Liver (tissue), 9 donors: ENCODE measurements around the gene PGLYRP2. TPM values are rescaled to one million over a fixed set of nuclear protein-coding genes. Genes with fewer than 3 reads are reported as not detected.

Experiments
- DNase-seq: peaks from one replicate; pipeline ENCODE4 v3.0.0-alpha.2; 2017; ENCODE audit warnings: low spot score
- H3K27ac ChIP-seq, 2 donors: one replicate each; pipeline ENCODE4 v1.7.0; 2013; ENCODE audit warnings: inconsistent platforms in 2 of 2, low read length in 2 of 2, control low read depth in 1 of 2, low read depth in 1 of 2, mild to moderate bottlenecking in 1 of 2
- H3K27me3 ChIP-seq, 4 donors: one replicate each; pipeline versions ENCODE4 v1.6.1 to v1.7.0; 2013; ENCODE audit warnings: low read length in 3 of 4, inconsistent platforms in 1 of 4, mild to moderate bottlenecking in 1 of 4, moderate library complexity in 1 of 4; ENCODE audit not compliant: control insufficient read depth in 4 of 4, insufficient read depth in 4 of 4
- H3K36me3 ChIP-seq, 4 donors: one replicate each; pipeline versions ENCODE4 v1.6.1 to v1.7.0; 2013; ENCODE audit warnings: low read length in 3 of 4, mild to moderate bottlenecking in 3 of 4, low read depth in 1 of 4, moderate library complexity in 1 of 4; ENCODE audit not compliant: control insufficient read depth in 4 of 4, insufficient read depth in 3 of 4
- H3K4me1 ChIP-seq, 4 donors: one replicate each; pipeline versions ENCODE4 v1.6.1 to v1.7.0; 2013; ENCODE audit warnings: low read length in 3 of 4, mild to moderate bottlenecking in 3 of 4, moderate library complexity in 1 of 4; ENCODE audit not compliant: control insufficient read depth in 4 of 4, insufficient read depth in 4 of 4
- H3K4me3 ChIP-seq, 3 donors: one replicate each; pipeline versions ENCODE4 v1.6.1 to v1.7.0; 2013; ENCODE audit warnings: low read length in 3 of 3, control low read depth in 1 of 3, low read depth in 1 of 3, mild to moderate bottlenecking in 1 of 3
- H3K9ac ChIP-seq, 2 donors: one replicate each; pipeline ENCODE4 v1.7.0; 2013; ENCODE audit warnings: low read length in 2 of 2, mild to moderate bottlenecking in 2 of 2, moderate library complexity in 2 of 2, control low read depth in 1 of 2, low read depth in 1 of 2
- H3K9me3 ChIP-seq, 4 donors: one replicate each; pipeline versions ENCODE4 v1.6.1 to v1.7.0; 2013; ENCODE audit warnings: low read length in 3 of 4; ENCODE audit not compliant: control insufficient read depth in 4 of 4
- ATF3 ChIP-seq: IDR thresholded peaks from 2 replicates; pipeline ENCODE4 v1.6.1; 2016; ENCODE audit warnings: antibody characterized with exemption
- CTCF ChIP-seq: fragments of 150-350 bp; IDR thresholded peaks from 2 replicates; pipeline ENCODE4 v1.5.1; 2017; ENCODE audit warnings: improper control_type of control experiment, low read depth, low read length; ENCODE audit not compliant: missing input control
- EGR1 ChIP-seq, 2 donors: IDR thresholded peaks; 2 replicates each; pipeline ENCODE4 v1.6.1; 2016 to 2018; ENCODE audit warnings: antibody characterized with exemption in 2 of 2, low read depth in 2 of 2
- FOXA1 ChIP-seq: IDR thresholded peaks from 2 replicates; pipeline ENCODE4 v1.6.1; 2016; ENCODE audit warnings: antibody characterized with exemption
- FOXA2 ChIP-seq: IDR thresholded peaks from 2 replicates; pipeline ENCODE4 v1.6.1; 2016; ENCODE audit warnings: antibody characterized with exemption
- HNF4A ChIP-seq, 2 donors: conservative IDR thresholded peaks; 2 replicates each; pipeline ENCODE4 v1.6.1; 2016; ENCODE audit warnings: antibody characterized with exemption in 2 of 2, mild to moderate bottlenecking in 2 of 2
- HNF4G ChIP-seq: IDR thresholded peaks from 2 replicates; pipeline ENCODE4 v1.6.1; 2016; ENCODE audit warnings: antibody characterized with exemption
- JUND ChIP-seq, 2 donors: IDR thresholded peaks; 2 replicates each; pipeline ENCODE4 v1.6.1; 2016; ENCODE audit warnings: antibody characterized with exemption in 2 of 2
- MAX ChIP-seq: IDR thresholded peaks from 2 replicates; pipeline ENCODE4 v1.6.1; 2016; ENCODE audit warnings: antibody characterized with exemption
- NR2F2 ChIP-seq: IDR thresholded peaks from 2 replicates; pipeline ENCODE4 v1.6.1; 2016; ENCODE audit warnings: antibody characterized with exemption
- RAD21 ChIP-seq, 2 donors: IDR thresholded peaks; 2 replicates each; pipeline ENCODE4 v1.6.1; 2016; ENCODE audit warnings: antibody characterized with exemption in 2 of 2, mild to moderate bottlenecking in 2 of 2
- REST ChIP-seq: IDR thresholded peaks from 2 replicates; pipeline ENCODE4 v1.6.1; 2016; ENCODE audit warnings: antibody characterized with exemption, mild to moderate bottlenecking
- RXRA ChIP-seq, 2 donors: IDR thresholded peaks; 2 replicates each; pipeline ENCODE4 v1.6.1; 2017 to 2018; ENCODE audit warnings: antibody characterized with exemption in 2 of 2, mild to moderate bottlenecking in 1 of 2
- SP1 ChIP-seq: IDR thresholded peaks from 2 replicates; pipeline ENCODE4 v1.6.1; 2018; ENCODE audit warnings: antibody characterized with exemption, mild to moderate bottlenecking
- TAF1 ChIP-seq: conservative IDR thresholded peaks from 2 replicates; pipeline ENCODE4 v1.6.1; 2016; ENCODE audit warnings: antibody characterized with exemption, mild to moderate bottlenecking
- YY1 ChIP-seq: IDR thresholded peaks from 2 replicates; pipeline ENCODE4 v1.6.1; 2016; ENCODE audit warnings: antibody characterized with exemption, mild to moderate bottlenecking
- ZBTB33 ChIP-seq: IDR thresholded peaks from 2 replicates; pipeline ENCODE4 v1.6.1; 2016; ENCODE audit warnings: antibody characterized with exemption
- WGBS: extraction: QIAGEN DNeasy Blood & Tissue Kit; methylation state at CpG from one replicate; pipeline ENCODE4 v1.1.7; 2013; 5-methylcytosine and 5-hydroxymethylcytosine counted together
- polyA plus RNA-seq, 2 donors: library from polyadenylated mRNA; stranded (reverse) in 1 of 2; unstranded in 1 of 2; fragments of 200-250 nt in 1 of 2; fragments of >200 nt in 1 of 2; fragmentation: Nextera tagmentation in 1 of 2; extraction: Ambion mirVana in 1 of 2; gene quantifications; one replicate each; pipeline versions ENCODE4 v1.2.1 to v1.2.3, GENCODE V29; 2013 to 2015
- total RNA-seq, 2 donors: library from RNA; depleted of rRNA; stranded (reverse); fragments of >200 nt; gene quantifications; one replicate each; pipeline ENCODE4 v1.2.3, GENCODE V29; 2014
- donor health status: healthy.
- donor health status: healthy.
- donor health status: healthy.
- donor health status: healthy.
- donor health status: healthy.

The PGLYRP2 gene
- total and polyA plus RNA-seq, 4 donors: 9.9 to 134 (median 92.4) TPM

- Histone ChIP-seq H3K9ac (no peak within 1 kb of the TSS), H3K36me3 (peaks cover 0 to 6% (median 0%) of the 10 kb centered on the region in 4 donors), H3K9me3 (no peaks in the 10 kb centered on the region), H3K27ac (peak within 1 kb of the TSS; percentile 51 to 55), H3K4me1 (peaks cover 12 to 22% (median 18%) of the 10 kb centered on the region in 4 donors), H3K4me3 (peak within 1 kb of the TSS in 2 of 3 donors; percentile 25 to 30), H3K27me3 (no peaks in the 10 kb centered on the region)
- TF ChIP-seq FOXA1 (no peak), EGR1 (IDR thresholded peaks at IDR 0.05; ENCODE audit: low read depth in 2 of 2) (no peak), CTCF (no peak), ATF3 (peak; percentile 30), YY1 (no peak), RAD21 (IDR thresholded peaks at IDR 0.05) (no peak), NR2F2 (no peak), FOXA2 (no peak), RXRA (IDR thresholded peaks at IDR 0.05) (peak in 1 of 2 donors; percentile 44), ZBTB33 (no peak), HNF4G (no peak), JUND (IDR thresholded peaks at IDR 0.05) (peak; percentile 42 to 58), MAX (no peak), TAF1 (no peak), SP1 (no peak), HNF4A (conservative IDR thresholded peaks at IDR 0.05) (peak in 1 of 2 donors; percentile 35), REST (no peak)
- 39% methylated on average over 17 of the region's 17 CpGs for WGBS
- no peak for DNase-seq
These were observed 14.6 kb downstream of the PGLYRP2 start, which contains the start of gene RASAL3 for GRCh38 chr19:15464394-15465385. Gene RASAL3, minus strand, starts transcription at chr19:15464544. Its CDS starts 186 bp downstream, at chr19:15464358.
